Skin of body (tissue), 2 donors: ENCODE results near the gene COBL. TPM values are rescaled to one million over a fixed set of nuclear protein-coding genes. Genes with fewer than 3 reads are reported as not detected.

Experiments
- DNase-seq: peaks from one replicate; lab custom pipeline; 2025; lab: John Stamatoyannopoulos, UW
- total RNA-seq: library from RNA; depleted of rRNA; stranded (reverse); fragments of >200 nt; gene quantifications from one replicate; pipeline ENCODE4 v1.2.3, GENCODE V29; 2014

COBL gene
- total RNA-seq, 1 donor from 2014 or later = 11.9 TPM

DNA sequence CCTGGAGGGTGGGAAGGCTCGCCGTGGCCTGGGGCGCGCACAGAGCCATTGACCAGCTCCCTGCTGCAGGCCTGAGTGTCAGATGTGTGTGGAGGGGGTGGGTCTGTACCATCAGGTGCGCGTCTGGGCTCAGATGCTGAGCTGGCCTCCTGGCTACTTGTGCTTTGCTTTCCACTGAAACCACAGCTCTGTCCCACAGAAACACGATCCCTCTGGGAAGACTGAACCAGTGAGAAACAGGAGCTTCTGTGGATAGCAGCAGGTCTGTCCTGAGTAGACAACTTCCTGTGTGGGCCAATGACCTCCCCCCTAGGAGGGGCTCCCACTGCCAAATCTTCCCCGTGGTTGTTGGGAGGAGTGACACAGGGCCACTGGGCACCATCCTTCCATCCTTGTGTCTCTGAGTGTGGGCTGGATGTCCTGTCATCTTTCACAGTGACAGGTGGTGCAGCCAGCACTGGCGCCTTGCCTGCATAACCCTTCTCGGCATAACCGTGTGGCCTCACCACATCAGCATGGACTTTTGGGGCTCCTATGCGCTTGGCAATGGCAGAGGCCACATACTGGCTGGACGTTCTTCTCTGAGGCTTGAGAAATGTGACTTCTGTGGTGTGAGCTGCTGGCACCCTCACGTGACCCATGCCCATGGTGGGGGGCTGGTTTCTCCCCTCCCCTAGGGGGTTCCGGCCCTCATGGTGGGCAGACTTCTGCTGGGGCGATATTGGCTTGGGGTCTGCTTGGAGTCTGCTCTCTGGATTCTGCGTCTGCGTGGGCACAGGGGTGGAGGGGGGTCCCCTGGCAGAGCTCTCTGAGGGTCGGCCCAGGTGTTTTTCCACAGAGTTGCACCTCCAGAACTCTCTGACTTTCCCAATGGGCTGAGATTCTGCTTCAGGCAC lies 288.4 kb downstream of the COBL start:
- DNase-seq = no peak

GRCh38 chr7:51027106-51027934 lies 289.3 kb downstream of the COBL start:
- no peak for DNase-seq

DNA sequence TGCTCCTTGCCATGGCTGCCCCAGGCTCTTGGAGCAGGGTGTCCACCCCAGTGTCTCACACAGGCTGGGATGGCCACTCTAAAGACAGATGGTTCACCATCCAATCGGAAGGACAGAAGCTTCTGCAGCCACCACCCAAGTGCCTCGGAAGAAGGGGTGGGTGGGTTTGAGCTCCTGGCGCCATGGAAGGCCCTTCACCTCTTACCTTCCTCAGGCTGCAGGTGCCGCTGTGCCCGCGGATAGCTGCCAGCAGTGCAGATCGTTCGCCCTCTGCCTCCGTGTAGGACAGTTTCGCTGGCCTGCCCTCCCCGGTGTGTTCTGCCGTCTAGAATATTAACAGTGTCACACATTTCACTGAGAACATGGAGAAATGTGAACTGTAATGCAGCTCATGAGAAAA lies 290.3 kb downstream of the COBL start:
- DNase-seq = no peak

GRCh38 chr7:51025668-51026067 lies 290.9 kb downstream of the COBL start:
- no peak for DNase-seq

DNA sequence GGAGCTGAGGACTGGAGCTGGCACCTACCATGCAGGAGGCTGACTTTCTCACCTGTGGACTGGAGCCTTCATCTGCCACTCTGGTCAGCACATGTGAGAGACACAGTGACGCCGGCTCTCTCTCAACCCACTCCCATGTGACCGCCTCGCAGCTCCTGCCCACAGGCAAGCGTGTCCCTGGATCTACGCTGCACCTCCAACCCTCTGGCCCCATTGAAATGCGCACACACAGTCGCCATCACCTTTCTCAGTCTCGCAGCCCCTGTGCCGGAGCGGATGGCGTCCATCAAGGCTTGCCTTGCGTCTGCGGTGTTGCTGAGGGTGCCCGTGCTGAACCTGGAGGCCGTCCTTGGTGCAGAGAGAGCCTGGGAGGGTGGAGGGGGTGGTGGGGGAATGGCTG lies 291.7 kb downstream of the COBL start:
- DNase-seq = no peak

GRCh38 chr7:51023547-51023946 lies 293.1 kb downstream of the COBL start:
- no peak for DNase-seq

DNA sequence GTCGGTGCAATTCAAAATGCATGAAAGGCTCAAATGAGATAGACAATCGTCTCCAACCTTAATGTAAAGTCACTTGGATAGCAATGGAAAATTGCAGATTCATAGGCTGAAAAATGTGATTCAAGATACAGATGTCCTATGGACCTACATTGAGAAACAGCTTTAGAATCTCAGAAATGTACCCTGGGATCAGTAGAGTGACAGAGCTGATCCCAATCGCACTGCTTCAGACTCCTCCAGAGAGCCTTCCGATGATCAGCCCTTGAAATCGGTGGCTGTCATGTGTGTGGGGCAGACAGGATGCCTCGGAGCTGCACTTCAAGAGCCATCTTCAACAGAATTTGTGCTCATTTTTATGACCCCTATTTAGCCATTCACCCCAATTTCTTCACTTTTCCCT lies 293.8 kb downstream of the COBL start:
- DNase-seq = no peak

DNA sequence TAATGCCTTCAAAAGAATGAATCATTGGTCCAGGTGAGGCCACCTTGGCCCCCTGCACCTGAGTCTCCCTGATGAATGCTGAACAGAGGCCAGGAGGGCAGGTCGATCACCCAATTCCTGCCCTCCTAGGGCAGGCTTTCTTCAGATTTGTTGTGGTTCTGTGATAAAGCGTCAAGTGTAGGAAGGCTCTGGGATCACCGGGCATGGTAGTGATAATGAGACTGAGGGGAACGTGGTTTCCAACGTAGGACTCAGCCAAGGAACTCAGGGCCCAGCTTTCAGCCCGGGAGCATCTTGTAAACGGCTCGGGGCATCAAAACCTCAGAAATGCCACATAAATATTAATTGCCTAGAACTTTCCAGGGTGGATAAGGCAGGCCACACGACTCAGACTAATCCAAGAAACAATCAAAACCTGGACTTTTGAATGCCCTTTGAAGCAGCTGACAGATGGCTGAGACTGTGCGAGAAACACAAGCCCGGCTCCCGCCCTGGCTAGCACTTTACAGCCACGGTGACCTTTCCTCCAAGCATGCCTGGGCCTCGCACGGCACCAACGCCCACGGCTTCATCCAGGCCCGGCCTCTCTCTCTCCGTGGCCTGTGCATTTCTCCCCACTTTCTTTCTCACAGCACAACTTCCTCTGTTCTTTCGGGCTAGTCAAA lies 294.6 kb downstream of the COBL start:
- DNase-seq = no peak

DNA sequence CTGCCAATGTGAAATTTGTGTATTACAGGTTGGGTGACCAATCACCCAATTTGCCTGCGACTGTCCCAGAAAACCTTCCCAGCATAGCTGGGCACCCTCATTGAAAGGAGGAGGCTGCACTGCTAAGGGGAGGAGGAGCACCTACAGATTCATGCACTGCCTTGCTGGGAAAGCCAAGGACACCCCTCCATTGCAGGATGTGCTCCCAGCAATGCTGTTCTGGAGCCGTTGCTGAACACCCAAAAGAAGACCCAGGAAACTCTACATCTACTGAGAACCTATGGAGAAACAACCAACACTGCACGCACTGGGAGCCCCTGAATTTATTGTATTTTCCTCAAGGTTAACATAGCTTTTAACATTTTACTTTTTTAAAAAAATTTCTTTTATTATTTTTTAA lies 295.7 kb downstream of the COBL start:
- DNase-seq = no peak

DNA sequence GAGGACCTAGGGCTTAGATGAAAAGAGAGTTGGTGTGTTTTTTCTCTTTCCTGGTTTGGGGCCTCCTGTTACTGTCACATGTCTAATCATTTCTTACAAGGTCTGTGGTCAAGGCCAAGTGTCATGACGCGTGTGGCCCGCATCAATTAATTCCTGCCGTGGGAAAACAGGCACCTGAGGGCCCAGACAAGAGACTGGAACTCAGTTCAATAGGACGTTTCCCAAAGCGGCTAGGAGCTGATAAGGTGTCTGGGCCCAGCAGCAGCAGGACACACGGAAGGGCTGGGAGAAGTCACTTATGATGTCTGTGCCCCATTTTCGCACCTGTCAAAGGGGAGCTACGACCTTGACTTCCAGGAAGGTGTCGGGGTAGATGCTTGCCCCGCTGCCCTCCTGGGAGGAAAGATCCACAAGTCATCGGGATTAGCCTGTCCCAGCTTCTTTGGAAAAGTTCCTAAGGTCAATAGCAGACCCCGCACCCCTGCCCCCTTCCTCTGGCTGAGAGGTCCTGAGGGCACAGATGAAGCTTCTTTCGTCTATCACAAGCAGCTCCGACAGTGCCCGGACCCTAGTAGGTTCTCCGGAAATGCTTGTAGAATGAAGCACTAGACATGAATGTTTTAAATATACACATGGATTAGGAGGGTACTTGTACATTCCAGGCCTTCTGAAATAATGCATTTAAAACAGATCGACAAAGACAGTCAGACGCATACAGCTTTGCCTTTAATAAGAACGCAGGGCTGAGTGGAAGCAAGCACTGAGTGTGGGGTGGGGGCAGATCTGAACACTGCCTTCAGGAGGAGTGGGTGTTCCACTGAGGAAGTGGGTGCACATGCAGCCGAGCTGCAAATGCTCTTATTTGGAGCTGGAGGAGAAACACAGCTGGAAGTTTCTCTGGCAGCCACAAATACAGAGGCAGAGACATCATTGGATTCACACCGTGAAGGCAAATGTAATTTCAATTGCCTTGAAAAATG lies 296.4 kb downstream of the COBL start:
- DNase-seq = no peak

DNA sequence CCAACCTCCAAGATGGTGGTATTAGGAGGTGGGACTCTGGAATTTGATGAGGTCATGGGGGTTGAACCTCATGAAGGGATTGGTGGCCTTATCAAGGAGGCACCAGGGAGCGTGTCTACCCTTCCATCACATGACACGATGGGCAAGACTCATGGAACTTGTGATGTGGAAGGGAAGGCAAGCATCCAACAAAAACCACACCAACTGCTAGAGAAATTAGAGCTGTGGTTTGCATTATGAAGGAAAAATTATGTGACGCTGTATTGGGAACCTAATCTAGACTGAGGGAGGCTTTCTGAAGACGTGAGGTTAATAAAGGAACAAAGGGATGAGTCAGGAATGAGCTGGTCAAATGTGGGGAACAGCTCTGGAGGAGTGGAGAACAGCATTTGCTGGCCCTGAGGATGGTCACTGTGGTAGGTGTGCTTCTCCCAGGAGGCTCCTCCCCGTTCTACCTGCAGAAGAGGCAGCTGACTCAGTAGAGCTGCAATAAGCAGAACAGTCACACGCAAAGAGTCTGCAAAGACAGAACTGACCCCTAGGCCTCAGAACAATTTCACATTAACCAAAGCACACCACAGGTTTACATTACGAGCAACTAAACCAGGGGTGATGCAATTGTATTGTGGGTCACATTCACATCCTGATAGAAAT lies 297.3 kb downstream of the COBL start:
- DNase-seq = no peak

DNA sequence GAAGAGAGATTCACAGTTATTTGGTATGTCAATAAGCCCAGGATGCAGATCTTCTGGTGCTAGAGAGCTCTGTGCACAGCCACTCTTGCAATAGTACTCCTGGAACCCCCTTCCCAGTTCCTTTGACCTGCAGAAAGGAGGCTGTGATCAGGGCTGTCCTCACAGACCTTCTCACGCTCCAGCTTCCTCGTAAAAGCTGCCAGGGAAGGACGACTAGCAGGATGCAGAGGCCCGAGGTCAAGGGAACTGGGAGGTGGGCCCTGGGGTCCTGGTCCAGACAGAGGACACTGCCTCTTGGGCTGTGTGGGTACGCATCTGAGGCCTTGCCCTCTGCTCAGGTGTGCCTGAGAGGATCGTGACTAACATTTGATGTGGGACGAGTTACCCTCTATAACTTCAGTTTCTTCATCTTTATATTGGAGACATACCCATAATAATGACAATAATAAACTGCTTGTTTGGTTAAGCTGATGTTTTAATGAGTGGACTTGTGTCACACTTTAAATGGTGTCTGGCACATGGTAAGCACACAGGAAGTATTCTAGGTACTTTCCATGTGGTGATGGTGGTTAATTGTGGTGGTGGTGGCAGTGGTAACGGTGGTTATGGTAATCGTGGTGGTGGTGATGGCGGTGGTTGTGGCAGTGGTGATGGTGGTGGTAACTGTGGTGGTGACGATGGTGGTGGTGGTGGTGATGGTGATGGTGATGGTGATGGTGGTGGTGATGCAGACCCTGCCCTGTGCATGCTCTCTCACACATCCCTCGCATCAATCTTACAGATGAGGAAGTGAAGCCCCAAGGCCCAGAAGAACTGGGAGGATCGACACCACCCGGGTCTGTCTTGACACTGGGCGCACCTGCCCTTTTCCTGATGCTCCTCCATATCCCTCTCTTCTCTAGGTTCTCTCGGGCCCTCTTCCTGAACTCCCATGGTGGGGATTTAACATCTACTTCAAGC lies 298.8 kb downstream of the COBL start:
- no peak for DNase-seq

DNA sequence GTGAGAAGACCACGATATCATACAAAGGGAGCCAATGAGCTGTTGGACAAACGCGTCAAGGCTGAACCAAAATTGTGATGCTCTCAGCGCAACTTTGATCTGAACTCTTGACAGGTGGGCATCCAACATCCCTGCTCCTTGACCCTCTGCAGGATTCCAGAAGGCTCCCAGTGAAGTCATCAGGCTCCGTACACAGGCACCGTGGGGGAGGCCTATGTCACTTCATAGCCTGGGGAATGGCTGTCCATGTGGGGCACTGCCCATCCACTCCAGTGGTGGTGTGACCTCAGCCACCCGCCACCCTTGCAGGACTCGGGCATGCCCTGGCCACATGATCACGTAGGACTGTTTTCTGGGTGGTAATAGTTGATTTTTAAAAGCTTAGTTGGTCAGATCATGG lies 300.1 kb downstream of the COBL start:
- DNase-seq = no peak

GRCh38 chr7:51015581-51015980 lies 301.0 kb downstream of the COBL start:
- no peak for DNase-seq

DNA sequence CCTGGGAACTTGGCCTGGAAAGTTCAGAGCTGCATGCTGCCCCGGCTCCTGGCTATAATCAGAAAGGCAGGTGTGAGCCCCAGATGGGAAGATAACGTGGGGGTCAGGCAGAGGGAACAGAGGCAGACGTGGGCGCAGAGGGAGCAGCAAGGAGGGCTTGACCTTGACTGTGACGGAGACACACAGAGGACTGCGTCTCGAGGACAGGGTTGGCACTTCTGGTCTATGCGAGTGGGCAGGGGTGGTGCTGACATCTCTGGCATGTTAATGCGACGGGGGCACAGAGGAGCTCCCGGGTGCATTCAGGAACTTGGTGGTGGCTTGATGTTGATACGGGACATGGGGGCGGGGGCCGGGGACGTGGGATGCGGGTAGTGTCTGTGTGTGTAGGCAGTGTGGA lies 301.8 kb downstream of the COBL start:
- DNase-seq = no peak

GRCh38 chr7:51013861-51014511 lies 302.6 kb downstream of the COBL start:
- no peak for DNase-seq

DNA sequence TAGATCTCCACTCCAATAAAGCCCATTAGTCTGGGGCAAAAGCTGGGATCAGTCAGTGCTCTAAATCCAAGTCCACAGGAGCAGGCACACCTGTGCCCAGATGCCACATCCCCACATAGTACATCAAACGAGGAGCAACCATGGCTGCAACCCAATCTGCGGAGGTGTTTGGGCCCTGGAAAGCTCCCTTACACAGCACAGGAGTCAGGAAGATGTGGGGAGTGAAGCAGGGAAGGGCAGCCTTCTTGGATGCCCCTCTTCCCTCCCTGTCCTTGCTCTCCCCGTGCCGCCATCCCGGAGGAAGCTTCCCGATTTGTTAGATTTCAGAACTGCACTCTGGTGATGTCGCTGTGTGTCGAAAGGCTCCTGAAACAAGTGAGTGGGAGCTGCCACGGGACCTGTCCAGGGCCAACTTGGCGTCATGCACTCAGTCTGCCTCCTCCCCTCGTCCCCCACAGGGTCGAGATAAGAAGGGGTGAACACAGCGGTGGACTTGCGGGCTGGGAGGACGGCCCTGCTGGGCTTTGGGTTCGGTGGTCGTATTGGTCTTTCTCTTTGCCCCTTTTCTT lies 303.3 kb downstream of the COBL start:
- DNase-seq = no peak

DNA sequence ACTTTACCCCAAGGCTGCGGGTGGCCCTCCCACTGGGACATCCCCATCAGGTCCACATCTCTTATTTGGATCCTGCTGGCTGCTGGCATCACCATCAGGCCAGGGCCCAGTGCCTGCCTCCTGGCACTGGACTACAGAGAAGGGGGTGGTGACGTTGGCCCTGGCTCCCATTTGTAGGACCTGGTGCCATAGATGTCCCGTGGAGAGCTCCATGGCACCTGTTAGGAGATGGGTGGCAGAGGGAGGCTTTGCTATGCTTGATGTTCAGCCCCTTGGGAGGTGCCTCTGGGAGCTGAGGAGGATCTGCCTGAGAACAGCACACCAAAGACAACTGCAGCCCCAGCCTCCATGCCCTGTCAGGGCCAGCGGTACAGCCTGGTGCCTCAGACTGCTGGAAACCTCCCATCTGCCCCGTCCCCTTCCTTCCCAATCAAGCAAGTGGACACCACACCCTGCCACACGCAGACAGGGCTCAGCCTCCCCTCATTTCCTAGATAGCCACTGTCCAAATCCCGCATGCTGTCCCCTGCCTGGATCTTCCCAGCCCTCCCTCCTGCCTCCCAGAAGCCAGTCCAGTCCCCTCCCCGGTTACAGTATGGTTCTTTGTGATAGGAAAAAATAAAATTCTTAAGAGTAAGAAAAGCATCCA lies 303.9 kb downstream of the COBL start:
- DNase-seq = no peak
